GM21825 (cell line): ENCODE measurements around the gene PDE4B.

ENCODE experiments used
- ATAC-seq: cut with Tn5 transposase; IDR thresholded peaks from one replicate; pipeline ENCODE4 v1.9.1; 2021; ENCODE audit warnings: mild to moderate bottlenecking, moderate library complexity; ENCODE audit not compliant: unreplicated experiment

The PDE4B gene

DNA sequence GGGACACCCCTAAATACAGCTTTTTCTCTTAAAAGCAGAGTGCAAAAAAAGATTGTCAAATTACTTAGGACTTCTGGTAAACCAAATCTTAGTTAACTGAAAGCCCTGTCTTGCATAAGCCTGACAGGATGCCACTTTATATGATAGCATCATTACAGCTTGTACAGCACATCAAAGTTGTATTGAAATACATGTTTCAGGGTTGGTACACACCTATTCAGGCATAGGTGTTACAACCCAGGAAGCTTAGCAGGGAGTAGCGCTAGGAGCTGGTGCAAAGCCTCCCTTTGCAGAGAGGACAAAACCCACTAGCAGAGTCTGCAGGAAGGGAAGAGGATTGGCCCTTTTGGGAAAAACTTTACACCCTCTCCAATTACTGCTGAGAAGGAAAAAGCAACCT lies 482.4 kb downstream of the PDE4B start:
- no peak for ATAC-seq

DNA sequence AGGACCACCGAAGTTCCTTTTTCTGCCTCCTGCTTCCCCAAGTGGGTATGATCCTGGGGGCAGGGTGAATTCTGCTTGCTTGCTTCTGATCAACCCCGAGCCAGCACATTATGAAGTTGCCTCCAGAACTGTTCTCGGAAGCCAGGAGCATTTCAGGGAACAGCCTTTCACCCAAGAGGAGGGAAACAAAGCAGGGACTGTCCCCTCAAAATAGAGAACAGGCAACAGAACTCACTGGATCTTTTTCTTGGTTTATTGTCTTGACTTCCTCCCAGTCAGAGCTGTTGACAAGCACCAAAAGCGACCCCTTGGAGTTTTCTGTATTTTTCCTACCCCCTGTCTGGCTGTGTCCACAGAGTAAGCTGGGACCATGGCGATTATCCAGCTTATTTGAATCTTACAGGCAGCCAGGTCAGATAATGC lies 482.9 kb downstream of the PDE4B start:
- ATAC-seq: no peak

DNA sequence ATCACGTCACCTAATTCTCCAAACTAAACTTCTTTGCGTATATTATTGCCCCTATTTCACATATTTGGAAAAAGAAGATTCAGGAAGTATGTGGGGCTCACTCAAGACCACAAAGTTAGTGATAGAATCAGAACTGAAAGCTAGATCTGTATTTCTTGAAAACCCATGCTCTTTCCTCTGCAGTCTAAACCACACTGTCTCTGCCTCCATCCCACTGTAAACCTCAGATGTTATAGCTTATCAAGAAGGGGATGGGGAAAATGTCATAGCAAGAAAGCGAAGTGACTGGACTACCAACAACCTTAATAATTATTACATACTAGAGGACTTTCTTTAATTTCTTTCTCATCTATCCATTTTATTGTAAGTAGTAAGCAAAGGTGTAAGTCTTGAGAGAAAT lies 483.5 kb downstream of the PDE4B start:
- peak; percentile 66 for ATAC-seq

DNA sequence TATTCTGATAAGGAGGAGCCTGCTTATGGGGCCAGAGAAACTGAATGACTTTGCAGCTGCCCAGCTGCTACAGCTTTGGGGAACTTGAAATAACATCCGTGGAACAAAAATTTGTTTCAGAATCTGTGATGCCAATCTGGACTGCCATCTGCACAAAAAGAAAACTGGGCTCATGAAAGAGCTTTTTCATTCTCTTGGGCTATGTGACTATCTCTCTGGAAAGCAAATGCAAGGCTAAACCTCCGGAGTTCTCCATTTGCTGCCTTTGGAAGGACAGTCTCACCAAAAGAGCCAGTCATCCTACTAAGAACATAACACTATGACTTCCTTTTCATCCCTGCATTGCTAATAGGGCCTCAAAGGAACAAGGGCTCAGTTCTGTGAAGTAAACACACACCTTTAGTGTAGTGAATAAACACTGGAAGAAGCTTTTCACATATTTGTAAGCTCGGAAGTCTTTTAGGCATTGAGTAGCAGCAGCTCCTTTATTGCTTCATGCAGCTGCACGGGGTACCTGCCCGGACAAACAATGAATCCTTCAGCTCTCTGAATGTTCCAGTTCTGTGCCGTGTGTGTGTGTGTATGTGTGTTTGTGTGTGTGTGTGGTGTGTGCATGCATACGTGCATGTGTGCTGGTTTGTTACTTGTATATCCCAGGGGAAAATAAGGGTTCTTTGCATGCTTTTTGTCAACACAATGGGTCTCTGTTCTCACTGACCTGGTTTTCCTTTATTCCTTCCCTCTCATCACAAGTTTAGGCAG lies 485.7 kb downstream of the PDE4B start:
- ATAC-seq: no peak

DNA sequence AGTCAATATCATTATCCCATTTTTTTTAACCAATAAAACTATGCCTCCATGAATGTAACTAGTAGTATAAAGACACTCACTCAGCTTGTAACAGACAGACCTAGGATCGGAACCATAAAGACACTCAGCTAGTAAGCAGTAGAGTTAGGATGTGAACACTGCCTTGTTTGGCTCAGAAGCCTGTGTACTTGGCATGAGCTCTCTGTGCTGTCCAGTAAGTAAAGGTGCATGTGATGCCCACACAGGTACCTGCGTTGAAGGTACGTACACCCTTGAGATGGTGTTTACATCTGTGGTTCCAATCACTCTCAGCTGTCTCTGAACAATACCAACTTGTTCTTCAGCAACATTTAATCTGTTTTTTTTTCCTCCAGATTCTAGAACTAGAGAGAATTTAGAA lies 489.1 kb downstream of the PDE4B start:
- ATAC-seq: no peak

DNA sequence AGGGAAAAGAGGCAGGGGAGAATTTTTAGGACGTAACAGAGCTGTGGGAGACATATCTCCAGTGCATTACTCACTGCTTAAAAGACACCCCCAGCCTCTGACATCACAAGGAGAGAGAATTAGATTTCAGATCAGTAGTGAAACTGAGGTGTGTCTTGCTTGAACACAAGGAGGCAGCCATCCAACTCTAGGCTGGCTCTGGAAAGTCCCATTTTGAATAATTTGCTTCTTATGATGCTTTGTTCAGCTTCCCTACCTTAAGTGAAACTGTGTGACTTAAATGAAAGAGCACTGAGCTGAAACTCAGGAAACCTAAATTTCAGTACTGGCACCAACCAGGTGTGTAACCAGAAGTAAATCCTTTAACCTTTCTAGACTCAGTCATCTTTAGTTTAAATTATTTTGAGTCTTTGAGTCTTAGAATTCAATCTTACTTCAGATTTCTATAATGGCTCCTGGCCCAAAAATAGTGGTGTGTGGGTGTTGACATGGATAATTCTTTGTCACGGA lies 489.7 kb downstream of the PDE4B start:
- ATAC-seq: peak; percentile 80

DNA sequence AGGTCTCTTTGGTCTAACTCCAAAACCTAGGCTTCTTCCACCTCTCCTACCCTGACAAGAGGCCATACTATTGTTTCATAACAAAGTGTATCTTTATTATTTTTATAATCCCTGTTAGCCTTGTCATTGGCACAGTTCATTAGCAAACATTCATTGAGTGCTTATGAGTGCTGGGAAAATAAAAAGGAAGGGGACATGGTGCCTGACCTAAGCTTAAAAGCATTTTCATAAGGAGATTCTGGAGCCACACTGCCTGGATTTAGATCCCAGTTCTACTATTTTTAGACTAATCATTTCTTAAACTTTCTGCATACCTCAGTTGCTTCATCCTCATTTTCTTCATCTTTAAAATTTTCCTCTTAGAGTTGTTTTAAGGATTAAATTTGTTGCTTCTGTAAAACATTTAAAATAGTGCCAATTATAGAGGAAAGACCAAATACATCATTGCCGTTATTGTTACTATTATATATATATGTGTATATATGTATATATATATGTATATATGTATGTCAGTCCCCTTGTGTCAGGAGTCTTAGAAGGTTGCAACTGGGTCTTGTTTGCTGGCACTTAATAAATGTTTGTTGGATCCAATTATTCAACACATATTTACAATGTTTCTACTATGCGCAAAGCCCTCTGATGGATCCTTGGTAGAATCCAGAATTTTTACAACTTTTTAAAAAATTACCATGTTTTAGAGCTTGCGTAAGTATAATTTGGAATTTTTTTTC lies 490.4 kb downstream of the PDE4B start:
- no peak for ATAC-seq

DNA sequence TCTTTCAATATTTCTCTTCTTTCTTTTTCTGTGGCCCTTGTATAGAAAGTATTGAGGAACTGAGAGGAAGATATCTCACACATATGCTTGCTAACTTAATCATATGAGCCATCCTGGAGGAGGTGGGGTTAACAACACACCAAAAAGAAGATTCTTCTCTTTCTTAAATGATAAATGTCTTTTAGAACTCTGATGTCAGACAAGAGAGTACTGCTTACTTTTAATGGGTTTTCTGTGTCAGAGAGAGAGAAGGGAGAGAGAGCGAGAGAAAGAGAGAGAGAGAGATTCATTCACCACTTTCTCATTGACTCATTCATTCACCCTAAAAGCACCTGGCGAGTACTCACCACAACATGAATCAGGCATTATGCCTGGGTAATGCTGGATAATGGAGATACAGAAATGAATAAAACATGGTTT lies 490.9 kb downstream of the PDE4B start:
- peak; percentile 44 for ATAC-seq

DNA sequence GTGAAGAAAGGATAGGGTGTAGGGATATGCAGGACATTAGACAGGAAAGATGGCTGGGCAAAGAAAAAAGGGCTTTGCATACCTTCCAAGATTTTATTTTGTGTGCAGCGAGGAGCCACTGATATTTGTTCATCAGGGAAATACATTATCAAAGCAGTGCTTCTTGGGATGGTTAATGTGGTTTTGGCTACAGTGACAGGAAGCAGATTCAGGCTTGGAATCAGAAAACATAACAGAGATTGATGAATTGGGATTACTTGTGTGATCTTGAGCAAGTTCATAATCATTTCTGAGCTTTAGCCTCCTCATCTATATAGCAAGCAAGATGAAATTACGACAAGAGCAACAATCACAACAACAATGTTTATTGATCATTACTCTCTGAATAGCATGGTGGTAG lies 492.1 kb downstream of the PDE4B start:
- ATAC-seq: no peak

DNA sequence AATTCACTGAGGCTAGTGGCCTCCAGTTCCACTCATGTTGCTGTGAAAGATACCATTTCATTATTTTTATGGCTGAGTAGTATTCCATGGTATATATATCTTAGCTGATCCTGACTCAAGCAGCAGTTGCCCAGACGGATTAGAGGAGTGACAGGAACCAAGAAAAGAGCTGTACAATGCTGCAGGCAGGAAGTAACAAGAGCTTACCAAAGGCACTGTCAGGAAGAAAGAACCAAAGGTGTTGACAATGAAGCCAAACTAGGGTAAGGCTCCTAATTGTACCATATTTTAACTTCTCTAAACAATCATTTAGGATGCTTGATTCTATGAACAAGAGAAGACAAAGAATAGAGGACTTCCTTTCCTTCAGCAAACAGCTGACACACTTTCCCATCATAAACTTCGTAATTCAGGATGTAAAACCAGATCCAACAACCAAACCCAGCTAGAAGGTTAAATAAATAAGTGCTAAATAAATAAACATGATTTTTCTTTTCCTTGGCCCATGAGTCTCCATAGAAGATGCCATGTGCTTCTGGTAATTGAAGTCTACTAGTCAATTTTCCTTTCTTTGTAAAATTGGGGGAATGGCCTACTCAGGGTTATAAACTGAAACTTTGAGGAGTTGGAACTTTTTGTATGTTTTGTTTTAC lies 493.0 kb downstream of the PDE4B start:
- no peak for ATAC-seq

DNA sequence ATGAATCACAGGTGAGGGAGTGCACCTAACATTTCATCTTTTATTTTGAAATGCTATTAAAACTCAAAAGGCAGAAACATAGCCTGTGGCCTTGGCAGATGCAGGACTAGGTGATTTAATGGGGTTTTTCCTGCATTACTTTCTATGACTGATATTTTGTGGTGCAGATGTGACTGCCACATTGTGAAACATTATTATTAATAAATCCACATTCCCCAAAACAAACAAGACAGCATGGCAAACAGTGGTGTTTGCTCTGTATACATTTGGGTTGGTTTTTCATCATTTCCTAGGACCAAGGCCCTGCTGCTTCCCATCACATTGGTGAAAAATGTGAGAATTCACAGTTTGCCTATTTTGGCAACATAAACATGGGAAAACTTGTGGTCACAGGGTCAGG lies 493.6 kb downstream of the PDE4B start:
- no peak for ATAC-seq

DNA sequence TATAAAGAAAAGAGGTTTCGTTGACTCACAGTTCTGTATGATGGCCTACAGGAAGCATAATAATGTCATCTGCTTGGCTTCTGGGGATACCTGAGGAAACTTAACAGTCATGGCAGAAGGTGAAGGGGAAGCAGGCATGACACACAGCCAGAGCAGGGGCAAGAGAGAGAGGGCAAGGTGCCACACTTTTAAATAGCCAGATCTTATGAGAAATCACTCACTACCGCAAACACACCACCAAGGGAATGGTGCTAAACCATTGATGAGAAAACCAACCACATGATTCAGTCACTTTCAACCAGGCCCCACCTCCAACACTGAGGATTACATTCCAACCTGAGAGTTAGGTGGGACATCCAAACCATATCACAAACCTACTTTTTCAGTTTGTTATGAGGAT lies 495.4 kb downstream of the PDE4B start:
- ATAC-seq: no peak

DNA sequence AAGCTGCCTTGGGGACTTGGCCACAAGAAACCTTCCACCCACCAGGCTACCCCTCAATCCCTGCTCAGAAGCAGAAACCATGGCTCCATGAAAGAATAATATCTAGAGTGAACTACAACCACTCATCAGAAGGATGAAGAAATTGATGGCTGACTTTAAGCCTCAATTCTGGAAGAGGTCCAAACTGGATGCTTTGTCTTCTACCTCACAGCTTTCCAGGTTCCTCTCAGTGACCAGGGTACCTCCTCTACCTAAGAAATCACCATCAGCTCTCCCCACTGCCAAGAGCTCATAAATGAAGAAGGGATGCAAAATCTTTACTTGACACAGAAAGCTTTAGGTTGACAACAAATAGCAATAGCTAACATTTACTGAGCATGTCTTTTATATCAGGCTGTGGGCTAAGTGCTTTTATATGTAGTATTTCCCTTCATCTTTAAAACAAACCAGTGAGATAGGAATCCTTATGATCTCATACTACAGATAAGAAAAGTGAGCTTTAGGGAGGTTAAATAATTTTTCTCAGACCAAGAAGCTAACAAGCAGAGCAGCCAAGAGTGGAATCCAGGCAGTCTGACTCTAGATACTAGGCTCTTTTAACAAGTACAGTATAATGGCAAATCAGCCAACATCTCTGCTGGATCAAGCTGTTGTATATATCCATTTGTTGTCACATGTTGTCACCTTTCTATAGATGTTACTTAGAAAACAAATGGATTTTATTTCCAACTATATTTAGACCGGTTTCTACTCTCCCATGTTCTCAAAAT lies 498.3 kb downstream of the PDE4B start:
- ATAC-seq: no peak

DNA sequence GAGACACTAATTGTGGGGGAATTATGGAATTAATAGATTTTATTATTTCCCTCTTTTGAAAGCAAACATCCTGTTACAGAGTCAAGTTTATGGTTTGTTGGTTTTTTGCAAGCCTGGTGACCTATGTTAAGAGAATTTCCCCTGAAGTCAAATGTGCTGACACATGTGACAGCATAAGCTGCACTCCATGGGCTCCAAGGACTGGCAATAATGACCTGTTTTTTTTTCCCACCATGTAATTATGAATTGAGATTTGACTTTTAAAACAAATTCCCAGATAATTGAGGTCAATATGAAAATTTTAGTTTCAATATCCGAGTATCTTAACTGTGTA lies 498.8 kb downstream of the PDE4B start:
- ATAC-seq: no peak

DNA sequence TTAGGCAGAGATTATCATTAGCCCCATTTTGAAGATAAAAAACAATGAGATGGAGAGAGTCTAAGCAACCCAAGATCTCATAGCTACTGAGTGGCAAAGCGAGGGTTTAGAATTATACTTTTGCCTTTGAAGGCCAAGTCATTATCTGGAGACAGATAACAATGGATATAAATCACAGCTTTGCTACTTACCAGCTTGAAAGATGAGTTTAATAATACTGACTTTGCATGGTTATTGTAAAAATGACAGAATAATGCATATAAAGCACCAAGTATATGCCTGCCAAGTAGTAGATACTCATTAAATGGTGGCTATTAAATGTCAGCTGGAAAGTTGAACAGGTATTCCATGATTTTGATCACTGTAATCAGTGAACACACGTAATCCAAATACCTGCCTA lies 499.6 kb downstream of the PDE4B start:
- no peak for ATAC-seq

DNA sequence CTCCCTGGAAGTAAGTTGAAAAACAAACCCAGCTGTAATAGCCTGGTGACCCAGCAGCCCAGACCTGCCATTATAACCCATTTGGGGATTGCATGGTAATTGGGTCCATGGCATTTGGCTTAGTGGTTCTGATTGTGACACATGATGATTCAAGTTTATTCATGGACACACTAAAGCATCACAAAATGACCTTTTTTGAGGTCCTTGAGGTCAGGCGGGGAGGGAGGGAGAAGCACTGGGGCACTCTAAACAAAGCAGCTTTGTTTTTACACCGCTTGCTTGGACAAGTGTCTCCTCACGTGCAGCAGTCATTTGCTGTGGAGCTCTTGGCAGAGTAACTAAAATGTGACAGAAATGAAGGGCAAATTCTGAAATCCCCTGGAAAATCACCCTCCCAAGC lies 500.2 kb downstream of the PDE4B start:
- ATAC-seq: no peak

DNA sequence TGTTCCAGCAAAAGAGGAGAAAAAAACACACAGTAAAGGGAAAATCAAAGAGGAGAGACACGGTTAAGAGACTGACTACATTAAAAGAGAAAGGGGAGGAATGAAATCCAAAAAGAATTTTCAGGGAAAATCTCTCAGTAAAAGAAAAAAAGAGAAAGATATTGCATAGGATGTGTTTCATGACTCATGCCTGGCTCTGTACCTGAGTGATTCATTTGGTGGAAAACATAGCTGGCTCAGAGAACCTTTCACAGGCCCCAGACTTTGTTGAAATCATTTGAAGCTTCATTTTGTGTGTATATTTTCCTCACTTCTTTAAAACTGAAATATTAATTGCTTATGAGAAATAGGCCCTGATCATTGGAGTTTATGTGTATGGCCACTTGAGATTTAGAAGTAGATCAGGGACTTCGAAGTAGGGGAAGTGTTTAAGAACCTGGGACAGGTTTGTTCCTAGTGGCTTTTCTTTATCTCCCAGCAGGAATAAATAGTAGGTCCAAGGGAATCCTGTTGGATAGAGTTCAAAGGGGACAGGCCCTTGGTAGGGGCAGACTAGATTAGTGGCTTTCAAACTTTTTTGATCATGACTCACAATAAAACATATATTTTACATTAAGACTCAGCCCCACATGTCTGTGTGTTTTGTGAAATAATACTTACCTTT lies 502.1 kb downstream of the PDE4B start:
- ATAC-seq: no peak

DNA sequence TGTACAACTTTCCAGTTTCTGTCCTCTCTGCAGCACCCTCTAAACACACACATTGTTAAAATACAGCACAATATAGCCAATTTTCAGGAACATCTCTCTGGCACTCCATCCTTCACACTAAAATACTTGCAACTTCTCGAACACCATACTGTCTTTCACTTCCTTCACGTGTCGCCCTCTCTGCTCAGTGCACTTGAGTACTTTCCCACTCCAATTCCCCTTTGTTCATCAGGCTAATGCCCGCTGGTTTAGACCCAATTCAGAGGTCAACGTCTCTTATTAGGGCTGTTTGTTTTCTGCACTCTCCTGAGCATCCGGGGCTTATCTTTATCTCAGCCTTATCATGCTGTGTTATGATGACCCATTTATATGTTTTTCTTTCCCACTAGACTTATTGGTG lies 503.1 kb downstream of the PDE4B start:
- no peak for ATAC-seq

DNA sequence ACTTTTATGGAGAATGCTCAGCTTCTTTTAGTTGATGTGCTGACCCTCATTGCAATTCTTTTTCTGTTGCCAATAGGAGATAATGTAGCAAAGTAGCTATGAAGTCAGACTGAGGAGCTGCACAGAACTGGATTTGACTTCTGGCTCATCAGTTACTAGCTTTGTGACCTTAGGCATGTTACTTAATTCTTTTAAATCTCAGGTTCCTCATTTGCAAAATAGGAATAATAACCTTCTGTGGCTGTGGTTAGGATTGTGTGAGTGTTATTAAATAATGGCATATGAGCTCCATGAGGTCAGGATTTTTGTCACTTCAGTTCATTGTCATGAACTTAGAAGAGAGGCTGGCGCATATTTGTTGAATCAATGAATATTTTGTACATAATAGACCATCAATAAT lies 503.7 kb downstream of the PDE4B start:
- ATAC-seq: no peak

DNA sequence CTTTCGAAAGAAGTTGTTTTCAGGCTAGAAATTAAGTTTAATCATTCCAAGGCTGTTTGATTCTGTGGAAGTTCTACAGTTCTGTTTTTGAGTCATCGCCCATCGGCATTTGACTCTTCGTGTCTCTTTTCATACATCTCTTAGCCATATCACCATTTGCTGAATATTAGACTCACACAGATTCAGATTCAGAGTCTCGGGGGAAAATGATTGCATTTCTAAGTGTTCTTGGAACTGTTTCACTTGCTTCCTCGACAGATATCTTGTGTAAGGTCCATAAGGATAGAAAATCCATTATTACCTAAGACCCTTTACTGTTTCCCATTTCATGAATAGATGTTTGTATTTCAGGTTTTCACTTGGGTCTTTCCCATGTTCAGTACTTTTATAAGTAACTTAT lies 504.3 kb downstream of the PDE4B start:
- no peak for ATAC-seq

DNA sequence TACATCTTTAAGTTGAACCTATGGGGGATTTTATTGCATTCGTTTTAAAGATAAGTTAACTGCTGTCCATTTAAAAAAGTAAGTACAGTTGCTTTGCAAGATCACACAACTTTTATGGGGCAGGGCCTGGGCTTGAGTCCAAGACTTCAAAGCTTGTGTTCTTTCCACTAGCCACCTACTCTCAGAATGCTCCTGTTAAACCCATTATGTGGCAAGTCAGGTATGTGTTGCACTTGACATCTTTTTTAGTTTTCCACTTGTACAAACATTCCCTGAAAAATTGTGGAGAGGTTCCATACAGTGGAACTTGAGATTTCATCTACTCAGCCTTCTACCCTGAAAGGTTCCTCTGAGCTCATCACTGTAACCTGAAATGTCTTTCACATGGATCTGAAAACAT lies 505.8 kb downstream of the PDE4B start:
- ATAC-seq: no peak
